B cell (primary cell): ENCODE results near the gene ROBO2. TPM values are rescaled to one million over a fixed set of nuclear protein-coding genes. Genes with fewer than 3 reads are reported as not detected.

ENCODE experiments used
- ATAC-seq: fragments of 200-7000 bp; cut with Tn5 transposase; one replicate; pipeline ENCODE4 v1.10.0; 2021; ENCODE audit warnings: low read depth, mild to moderate bottlenecking, moderate number of reproducible peaks, moderate library complexity
- CTCF ChIA-PET: fragments of 350-600 bp; sonication (Branson Sonifier 250); formaldehyde crosslinking; loops from one replicate; lab custom pipeline; 2021; ENCODE audit warnings: antibody characterized with exemption, inconsistent platforms; lab: Charles Lee
- POLR2A ChIA-PET: fragments of 350-600 bp; sonication (Branson Sonifier 250); formaldehyde crosslinking; loops from one replicate; lab custom pipeline; 2021; ENCODE audit warnings: antibody characterized with exemption; lab: Charles Lee
- DNase-seq: peaks from one replicate; pipeline ENCODE4 v3.0.0; 2013
- H2AFZ ChIP-seq: 2 replicates; pipeline ENCODE4 v1.6.1; 2012; ENCODE audit warnings: mild to moderate bottlenecking, low read depth, low read length; ENCODE audit not compliant: insufficient read depth, poor library complexity, severe bottlenecking
- H3K27ac ChIP-seq, 2 donors: 1 replicate in 1 of 2; 2 replicates in 1 of 2; pipeline ENCODE4 v1.5.1; 2012 to 2013; ENCODE audit warnings: low read length in 2 of 2, mild to moderate bottlenecking in 2 of 2, moderate library complexity in 1 of 2
- H3K27me3 ChIP-seq, 4 experiments: fragments of 200-600 bp in 1 of 4; sonication (generic) in 1 of 4; replicated peaks in 1 of 4; 1 replicate in 2 of 4; 2 replicates in 2 of 4; pipeline versions ENCODE4 v1.6.1 to v1.7.0; 2013 to 2016; ENCODE audit warnings: low read length in 3 of 4, mild to moderate bottlenecking in 2 of 4, mixed read lengths in 1 of 4, moderate library complexity in 1 of 4; ENCODE audit not compliant: insufficient read depth in 4 of 4, control insufficient read depth in 3 of 4; ENCODE audit errors: control extremely low read depth in 1 of 4
- H3K36me3 ChIP-seq, 2 experiments: replicated peaks in 1 of 2; 1 replicate in 1 of 2; 2 replicates in 1 of 2; pipeline versions ENCODE4 v1.6.1 to v1.7.1; 2013; ENCODE audit warnings: low read length in 1 of 2; ENCODE audit not compliant: insufficient read depth in 2 of 2, control insufficient read depth in 1 of 2; ENCODE audit errors: control extremely low read depth in 1 of 2, extremely low read depth in 1 of 2
- H3K4me1 ChIP-seq, 2 donors: fragments of 200-600 bp in 1 of 2; sonication (generic) in 1 of 2; 1 replicate in 1 of 2; 2 replicates in 1 of 2; pipeline versions ENCODE4 v1.5.1 to v1.6.1; 2013 to 2017; ENCODE audit warnings: low read length in 2 of 2; ENCODE audit not compliant: control insufficient read depth in 2 of 2, insufficient read depth in 2 of 2
- H3K4me2 ChIP-seq: replicated peaks from 2 replicates; pipeline ENCODE3; 2012; ENCODE audit warnings: mild to moderate bottlenecking, low read depth, low read length; ENCODE audit not compliant: poor library complexity, severe bottlenecking
- H3K4me3 ChIP-seq, 5 experiments: fragments of 200-600 bp in 1 of 5; sonication (generic) in 1 of 5; 1 replicate in 3 of 5; 2 replicates in 2 of 5; pipeline versions ENCODE4 v1.5.1 to v1.7.0; 2011 to 2016; ENCODE audit warnings: low read length in 4 of 5, mild to moderate bottlenecking in 4 of 5, low read depth in 2 of 5, control low read depth in 1 of 5, moderate library complexity in 1 of 5; ENCODE audit not compliant: insufficient read depth in 1 of 5; ENCODE audit errors: control extremely low read depth in 1 of 5, extremely low read depth in 1 of 5
- H3K79me2 ChIP-seq: fragments of 200-600 bp; sonication (generic); one replicate; pipeline ENCODE4 v1.6.0; 2016; ENCODE audit warnings: low read length; ENCODE audit not compliant: control insufficient read depth, insufficient read depth
- H3K9ac ChIP-seq: fragments of 200-600 bp; sonication (generic); 2 replicates; pipeline ENCODE4 v1.6.1; 2017; ENCODE audit warnings: mild to moderate bottlenecking, low read length, moderate library complexity
- H3K9me3 ChIP-seq, 3 donors: one replicate each; pipeline versions ENCODE4 v1.6.1 to v1.7.1; 2013; ENCODE audit warnings: low read length in 2 of 3; ENCODE audit not compliant: control insufficient read depth in 2 of 3, insufficient read depth in 1 of 3; ENCODE audit errors: control extremely low read depth in 1 of 3
- H4K20me1 ChIP-seq: 2 replicates; pipeline ENCODE4 v1.6.0; 2012; ENCODE audit warnings: mild to moderate bottlenecking, low read length; ENCODE audit not compliant: insufficient read depth, control insufficient read depth, poor library complexity, severe bottlenecking
- H3K27ac Mint-ChIP-seq: one replicate; pipeline ENCODE4 v1.8.0; 2021; ENCODE audit warnings: mixed read lengths
- H3K27me3 Mint-ChIP-seq: one replicate; pipeline ENCODE4 v1.8.0; 2021; ENCODE audit warnings: mixed read lengths
- H3K4me1 Mint-ChIP-seq: one replicate; pipeline ENCODE4 v1.8.0; 2021; ENCODE audit warnings: mixed read lengths
- H3K4me3 Mint-ChIP-seq: one replicate; pipeline ENCODE4 v1.8.0; 2021; ENCODE audit warnings: mixed read lengths
- H3K9me3 Mint-ChIP-seq: one replicate; pipeline ENCODE4 v1.8.0; 2022; ENCODE audit warnings: mixed read lengths; ENCODE audit not compliant: insufficient read depth
- EZH2 ChIP-seq: IDR thresholded peaks from 2 replicates; pipeline ENCODE4 v1.6.1; 2012; ENCODE audit warnings: borderline replicate concordance, low read depth, mild to moderate bottlenecking, moderate library complexity, low read length; ENCODE audit not compliant: insufficient read depth, poor library complexity, severe bottlenecking
- WGBS: methylation state at CpG from one replicate; pipeline ENCODE4 v1.1.5; 2013; ENCODE audit warnings: missing lambda C conversion rate; ENCODE audit not compliant: insufficient coverage; 5-methylcytosine and 5-hydroxymethylcytosine counted together
- intact Hi-C: fragments of 100-400 bp; cut with micrococcal nuclease; formaldehyde crosslinking; loops from one replicate; pipeline ENCODE4 v1.10.0; 2022
- polyA plus RNA-seq: library from polyadenylated mRNA; depleted of rRNA; stranded (reverse); fragments of >200 nt; gene quantifications from 2 replicates; pipeline ENCODE4 v1.2.3, GENCODE V29; 2012
- total RNA-seq, 2 donors: library from RNA; stranded (reverse); fragments of 120-200 nt in 1 of 2; gene quantifications; 1 replicate in 1 of 2; 2 replicates in 1 of 2; pipeline versions ENCODE4 v1.2.3 to v1.2.4, GENCODE V29; 2013 to 2022
- TF ChIP-seq, protein P1 (sequence below): fragments of 200-600 bp; IDR thresholded peaks from one replicate; pipeline ENCODE4 v1.8.0; 2022; ENCODE audit warnings: antibody characterized with exemption, mild to moderate bottlenecking

The ROBO2 gene
- total and polyA plus RNA-seq, 2 donors (not counting 1 experiment from before 2014, with no cell fraction given) = not detected

DNA sequence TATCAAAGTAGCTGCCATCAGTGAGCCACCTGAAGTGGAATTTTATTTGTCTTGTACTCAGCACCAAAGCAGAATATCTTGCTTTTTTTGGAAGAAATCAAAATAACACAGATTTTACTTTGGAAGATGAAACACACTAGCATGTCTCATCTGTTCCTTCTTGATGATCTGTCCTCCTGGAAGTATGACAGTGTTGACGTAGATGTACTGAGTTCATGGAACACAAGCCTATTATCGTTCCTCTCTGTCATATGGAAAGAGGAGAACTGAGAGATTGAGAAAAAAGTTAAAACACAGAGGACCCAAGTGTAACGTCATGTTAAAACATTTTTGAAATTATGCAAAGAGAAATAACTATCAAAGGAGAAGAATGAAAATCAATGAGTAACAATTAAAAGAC lies 340.2 kb downstream of the ROBO2 start:
- ChIA-PET CTCF (no interaction called here), POLR2A (no interaction called here)
- H3K9ac ChIP-seq = no peak overlapping the region
- no peaks in the 10 kb centered on the region for H3K79me2 ChIP-seq
- Mint-ChIP-seq H3K27ac (no peak overlapping the region), H3K4me1 (no peaks in the 10 kb centered on the region), H3K4me3 (no peak overlapping the region), H3K27me3 (no peaks in the 10 kb centered on the region), H3K9me3 (peaks cover 6% of the 10 kb centered on the region)
- H3K4me2 ChIP-seq = no peak overlapping the region
- H3K36me3 ChIP-seq = no peaks in the 10 kb centered on the region
- ATAC-seq (no peak), DNase-seq (no peak)
- H2AFZ ChIP-seq = no peak overlapping the region
- TF ChIP-seq EZH2 = no peak
- TF ChIP-seq, protein P1, sequence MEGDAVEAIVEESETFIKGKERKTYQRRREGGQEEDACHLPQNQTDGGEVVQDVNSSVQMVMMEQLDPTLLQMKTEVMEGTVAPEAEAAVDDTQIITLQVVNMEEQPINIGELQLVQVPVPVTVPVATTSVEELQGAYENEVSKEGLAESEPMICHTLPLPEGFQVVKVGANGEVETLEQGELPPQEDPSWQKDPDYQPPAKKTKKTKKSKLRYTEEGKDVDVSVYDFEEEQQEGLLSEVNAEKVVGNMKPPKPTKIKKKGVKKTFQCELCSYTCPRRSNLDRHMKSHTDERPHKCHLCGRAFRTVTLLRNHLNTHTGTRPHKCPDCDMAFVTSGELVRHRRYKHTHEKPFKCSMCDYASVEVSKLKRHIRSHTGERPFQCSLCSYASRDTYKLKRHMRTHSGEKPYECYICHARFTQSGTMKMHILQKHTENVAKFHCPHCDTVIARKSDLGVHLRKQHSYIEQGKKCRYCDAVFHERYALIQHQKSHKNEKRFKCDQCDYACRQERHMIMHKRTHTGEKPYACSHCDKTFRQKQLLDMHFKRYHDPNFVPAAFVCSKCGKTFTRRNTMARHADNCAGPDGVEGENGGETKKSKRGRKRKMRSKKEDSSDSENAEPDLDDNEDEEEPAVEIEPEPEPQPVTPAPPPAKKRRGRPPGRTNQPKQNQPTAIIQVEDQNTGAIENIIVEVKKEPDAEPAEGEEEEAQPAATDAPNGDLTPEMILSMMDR = no peak
- H3K27me3 ChIP-seq = no peaks in the 10 kb centered on the region
- H3K27ac ChIP-seq = no peak overlapping the region
- WGBS = 100% methylated on average over 1 of the region's 3 CpGs
- H4K20me1 ChIP-seq = no peaks in the 10 kb centered on the region
- H3K4me3 ChIP-seq = no peak overlapping the region
- no peaks in the 10 kb centered on the region for H3K9me3 ChIP-seq
- intact Hi-C loops = no loop called here
- no peaks in the 10 kb centered on the region for H3K4me1 ChIP-seq

DNA sequence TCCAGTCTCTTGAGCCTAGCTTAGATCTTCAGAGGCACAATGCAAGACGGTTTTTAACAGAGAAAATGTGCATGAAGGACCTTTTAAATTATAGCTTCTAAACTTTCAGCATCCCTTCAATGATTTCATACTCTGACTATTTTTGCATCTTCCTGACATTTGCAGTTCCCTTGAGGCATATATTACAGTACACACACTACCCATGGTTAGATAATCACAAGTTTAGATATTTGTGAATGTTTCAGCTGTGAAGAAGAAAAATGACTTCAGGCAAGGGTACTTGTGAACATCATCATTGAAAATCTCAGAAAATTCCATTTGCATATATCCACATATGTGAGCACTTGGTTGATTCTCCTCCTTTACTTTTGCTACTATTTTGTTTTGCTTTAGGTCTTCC lies 341.5 kb downstream of the ROBO2 start:
- no peak overlapping the region for H3K27ac Mint-ChIP-seq
- Histone ChIP-seq H3K4me3 (no peak overlapping the region), H3K79me2 (no peaks in the 10 kb centered on the region), H3K27me3 (no peaks in the 10 kb centered on the region), H3K4me2 (no peak overlapping the region), H3K9me3 (no peaks in the 10 kb centered on the region), H3K36me3 (no peaks in the 10 kb centered on the region), H3K9ac (no peak overlapping the region), H2AFZ (no peak overlapping the region), H4K20me1 (no peaks in the 10 kb centered on the region), H3K4me1 (no peaks in the 10 kb centered on the region), H3K27ac (no peak overlapping the region)
- intact Hi-C loops = no loop called here
- POLR2A ChIA-PET = no interaction called here
- no peaks in the 10 kb centered on the region for H3K4me1 Mint-ChIP-seq
- no peak overlapping the region for H3K4me3 Mint-ChIP-seq
- ATAC-seq (no peak), DNase-seq (no peak)
- TF ChIP-seq, protein P1 = no peak
- TF ChIP-seq EZH2 = no peak
- no peaks in the 10 kb centered on the region for H3K27me3 Mint-ChIP-seq
- peaks cover 7% of the 10 kb centered on the region for H3K9me3 Mint-ChIP-seq
- no CpG with 5 or more reads among the region's 1 CpG for WGBS
- CTCF ChIA-PET = no interaction called here
